GM23248 (cell line): ENCODE data around the gene CXCL5. TPM values are rescaled to one million over a fixed set of nuclear protein-coding genes. Genes with fewer than 3 reads are reported as not detected.
A peak's percentile ranks its signal among the peaks of the same experiment; 100 is the strongest.

Source experiments
- DNase-seq: peaks from one replicate; pipeline ENCODE4 v3.0.0-alpha.2; 2015
- H2AFZ ChIP-seq: fragments of 200-600 bp; sonication (generic); 2 replicates; pipeline ENCODE4 v1.6.1; 2016; ENCODE audit warnings: antibody characterized with exemption
- H3F3A ChIP-seq: fragments of 200-600 bp; sonication (generic); 2 replicates; pipeline ENCODE4 v1.6.1; 2016; ENCODE audit warnings: mild to moderate bottlenecking, antibody characterized with exemption, mixed run types; ENCODE audit not compliant: insufficient read depth
- H3K27ac ChIP-seq: fragments of 200-600 bp; sonication (generic); 2 replicates; pipeline ENCODE4 v1.5.1; 2016; ENCODE audit warnings: mild to moderate bottlenecking
- H3K27me3 ChIP-seq: fragments of 200-600 bp; sonication (generic); replicated peaks from 2 replicates; pipeline ENCODE4 v1.6.1; 2016; ENCODE audit warnings: mild to moderate bottlenecking; ENCODE audit not compliant: insufficient read depth
- H3K36me3 ChIP-seq: fragments of 200-600 bp; sonication (generic); 2 replicates; pipeline ENCODE4 v1.6.1; 2016; ENCODE audit warnings: low read depth, mild to moderate bottlenecking
- H3K4me1 ChIP-seq: fragments of 200-600 bp; sonication (generic); 2 replicates; pipeline ENCODE4 v1.6.1; 2016; ENCODE audit warnings: mild to moderate bottlenecking; ENCODE audit not compliant: insufficient read depth
- H3K4me2 ChIP-seq: fragments of 200-600 bp; sonication (generic); one replicate; pipeline ENCODE4 v1.6.1; 2016; ENCODE audit warnings: mild to moderate bottlenecking; ENCODE audit not compliant: unreplicated experiment
- H3K4me3 ChIP-seq: fragments of 200-600 bp; sonication (generic); 2 replicates; pipeline ENCODE4 v1.5.1; 2016; ENCODE audit warnings: mild to moderate bottlenecking
- H3K79me2 ChIP-seq: fragments of 200-600 bp; sonication (generic); 2 replicates; pipeline ENCODE4 v1.6.1; 2016; ENCODE audit warnings: mild to moderate bottlenecking; ENCODE audit not compliant: insufficient read depth
- H3K9ac ChIP-seq: fragments of 200-600 bp; sonication (generic); 2 replicates; pipeline ENCODE4 v1.6.1; 2016; ENCODE audit warnings: mild to moderate bottlenecking
- H3K9me2 ChIP-seq: fragments of 200-600 bp; sonication (generic); 2 replicates; pipeline ENCODE4 v1.6.1; 2016; ENCODE audit warnings: mixed run types, mild to moderate bottlenecking, moderate library complexity; ENCODE audit not compliant: insufficient read depth
- H3K9me3 ChIP-seq: fragments of 200-600 bp; sonication (generic); one replicate; pipeline ENCODE4 v1.6.1; 2017; ENCODE audit warnings: low read depth
- H4K20me1 ChIP-seq: fragments of 200-600 bp; sonication (generic); 2 replicates; pipeline ENCODE4 v1.6.0; 2016; ENCODE audit not compliant: insufficient read depth
- EZH2 ChIP-seq: fragments of 200-600 bp; sonication (generic); IDR thresholded peaks from 2 replicates; pipeline ENCODE4 v1.6.1; 2018; ENCODE audit warnings: antibody characterized with exemption, mild to moderate bottlenecking; ENCODE audit not compliant: insufficient read depth, poor library complexity, severe bottlenecking
- EZH2phosphoT487 ChIP-seq: fragments of 200-600 bp; sonication (generic); IDR thresholded peaks from 2 replicates; pipeline ENCODE4 v1.6.1; 2018; ENCODE audit warnings: antibody characterized with exemption, moderate library complexity, mild to moderate bottlenecking, low read depth; ENCODE audit not compliant: insufficient read depth
- WGBS, 2 experiments: methylation state at CpG; one replicate each; pipeline ENCODE4 v1.1.6; 2015 to 2017; ENCODE audit warnings: low lambda C conversion rate in 2 of 2, low coverage in 1 of 2; ENCODE audit errors: missing lambda C conversion rate in 2 of 2; 5-methylcytosine and 5-hydroxymethylcytosine counted together
- in situ Hi-C: fragments of 300-500 bp; cut with MboI; formaldehyde crosslinking; loops from 2 replicates; pipeline ENCODE4 v1.15.0; 2020
- polyA plus RNA-seq: library from polyadenylated mRNA; unstranded; fragments of >200 nt; fragmentation: Nextera tagmentation; extraction: Ambion mirVana; gene quantifications from 2 replicates; pipeline ENCODE4 v1.2.1, GENCODE V29; 2016
- total RNA-seq: library from RNA; depleted of rRNA; stranded (reverse); fragments of >200 nt; shearing (Covaris generic); gene quantifications from 2 replicates; pipeline ENCODE4 v1.2.3, GENCODE V29; 2014

CXCL5 gene
- total and polyA plus RNA-seq, 2 experiments from 2014 or later = not detected

- Histone ChIP-seq H4K20me1 (no peaks in the 10 kb centered on the region), H3K27me3 (no peaks in the 10 kb centered on the region), H3K79me2 (no peaks in the 10 kb centered on the region), H2AFZ (peak within 1 kb of the TSS; percentile 98), H3K36me3 (no peaks in the 10 kb centered on the region), H3K9me2 (no peaks in the 10 kb centered on the region), H3K4me2 (peak within 1 kb of the TSS; percentile 95), H3K9me3 (no peaks in the 10 kb centered on the region), H3K9ac (peak within 1 kb of the TSS; percentile 83), H3K4me1 (peaks cover 16% of the 10 kb centered on the region), H3F3A (peaks cover 11% of the 10 kb centered on the region), H3K4me3 (peak within 1 kb of the TSS; percentile 95), H3K27ac (0 out of 2 replicates have a peak within 1 kb of the TSS, but pooled peaks have one; percentile 4)
- 0 to 2% methylated on average over 39 to 50 of the region's 64 CpGs for WGBS, 2 experiments
- no peak for TF ChIP-seq EZH2phosphoT487
- TF ChIP-seq EZH2 = no peak
- peak; percentile 69 for DNase-seq
- in situ Hi-C loops = no loop called here
Observed at GRCh38 chr4:74038425-74039314, 40.2 kb upstream of the CXCL5 start, which contains the start of gene CXCL3. Gene CXCL3 (minus strand): TSS chr4:74038689. CDS start chr4:74038611, 78 bp downstream.

GRCh38 chr4:74038086-74038424 lies 39.6 kb upstream of the CXCL5 start:
- 1 to 2% methylated on average over 17 of the region's 17 CpGs for WGBS, 2 experiments
- H3F3A ChIP-seq = peaks cover 11% of the 10 kb centered on the region; the same call in 1 of the 2 replicates
- peak overlapping the region; percentile 95 for H3K4me2 ChIP-seq
- H3K9me2 ChIP-seq = no peaks in the 10 kb centered on the region
- H2AFZ ChIP-seq = peak overlapping the region; percentile 98
- no peaks in the 10 kb centered on the region for H3K9me3 ChIP-seq
- in situ Hi-C loops = no loop called here
- no peaks in the 10 kb centered on the region for H3K36me3 ChIP-seq
- no peaks in the 10 kb centered on the region for H3K27me3 ChIP-seq
- no peaks in the 10 kb centered on the region for H4K20me1 ChIP-seq
- H3K27ac ChIP-seq = no peak overlapping the region
- TF ChIP-seq EZH2 (no peak), EZH2phosphoT487 (no peak)
- peak overlapping the region; percentile 83 for H3K9ac ChIP-seq
- no peak for DNase-seq
- no peaks in the 10 kb centered on the region for H3K79me2 ChIP-seq
- peaks cover 15% of the 10 kb centered on the region for H3K4me1 ChIP-seq
- H3K4me3 ChIP-seq = peak overlapping the region; percentile 95

GRCh38 chr4:74037076-74037955 lies 38.8 kb upstream of the CXCL5 start:
- Histone ChIP-seq H3K9me3 (no peaks in the 10 kb centered on the region), H4K20me1 (no peaks in the 10 kb centered on the region), H3K79me2 (no peaks in the 10 kb centered on the region), H3K27ac (no peak overlapping the region), H3K9me2 (no peaks in the 10 kb centered on the region), H3K4me1 (peaks cover 18% of the 10 kb centered on the region), H3K27me3 (no peaks in the 10 kb centered on the region), H3F3A (peaks cover 17% of the 10 kb centered on the region; the same call in 1 of the 2 replicates), H2AFZ (peak overlapping the region; percentile 98), H3K36me3 (no peaks in the 10 kb centered on the region), H3K9ac (peak overlapping the region; percentile 83), H3K4me2 (peak overlapping the region; percentile 95), H3K4me3 (peak overlapping the region; percentile 95)
- DNase-seq = no peak
- WGBS, 2 experiments = 46 to 52% methylated on average over 4 of the region's 4 CpGs
- TF ChIP-seq EZH2phosphoT487 (no peak), EZH2 (no peak)
- in situ Hi-C loops = no loop called here

- DNase-seq = peak; percentile 72
- in situ Hi-C loops = no loop called here
Observed at GRCh38 chr4:74033739-74034138, 35.3 kb upstream of the CXCL5 start.

More at GRCh38 chr4:74033739-74034138, 35.3 kb upstream of the CXCL5 start:
- no peaks in the 10 kb centered on the region for H3K9me3 ChIP-seq
- H3K4me1 ChIP-seq = peaks cover 23% of the 10 kb centered on the region
- no peaks in the 10 kb centered on the region for H4K20me1 ChIP-seq
- H3K4me2 ChIP-seq = peak overlapping the region; percentile 33
- H2AFZ ChIP-seq = no peak overlapping the region
- no peak for TF ChIP-seq EZH2
- TF ChIP-seq EZH2phosphoT487 = no peak
- H3K36me3 ChIP-seq = no peaks in the 10 kb centered on the region
- H3K27ac ChIP-seq = peak overlapping the region; percentile 23
- no peak overlapping the region for H3K9ac ChIP-seq
- H3K9me2 ChIP-seq = no peaks in the 10 kb centered on the region
- no peaks in the 10 kb centered on the region for H3K27me3 ChIP-seq
- H3K79me2 ChIP-seq = no peaks in the 10 kb centered on the region
- peaks cover 17% of the 10 kb centered on the region; the same call in 1 of the 2 replicates for H3F3A ChIP-seq
- no peak overlapping the region for H3K4me3 ChIP-seq
